Prostate gland (tissue), 2 donors: ENCODE data around the gene CBY1. TPM values are rescaled to one million over a fixed set of nuclear protein-coding genes. Genes with fewer than 3 reads are reported as not detected.
"Not testable (repeated sequence)": the region's sequence is repeated elsewhere in the genome, so short reads cannot be mapped to it uniquely, and the experiment has no call there.

Source experiments
- DNase-seq: peaks from one replicate; pipeline ENCODE4 v3.0.0-alpha.2; 2019; ENCODE audit warnings: low spot score
- H3K27ac ChIP-seq, 2 donors: fragments of 200-600 bp; sonication (generic); 2 replicates each; pipeline ENCODE4 v1.5.1; 2017 to 2019
- H3K27me3 ChIP-seq: fragments of 200-600 bp; sonication (generic); replicated peaks from 2 replicates; pipeline ENCODE4 v1.5.1; 2019; ENCODE audit not compliant: insufficient read depth
- H3K36me3 ChIP-seq, 2 donors: fragments of 200-600 bp; sonication (generic); 1 replicate in 1 of 2; 2 replicates in 1 of 2; pipeline versions ENCODE4 v1.5.1 to v1.8.1; 2017 to 2019
- H3K4me1 ChIP-seq: fragments of 200-600 bp; sonication (generic); replicated peaks from 2 replicates; pipeline ENCODE4 v1.5.1; 2019
- H3K4me3 ChIP-seq, 2 donors: fragments of 200-600 bp; sonication (generic); 2 replicates each; pipeline ENCODE4 v1.5.1; 2017 to 2019
- H3K9me3 ChIP-seq: fragments of 200-600 bp; sonication (generic); 2 replicates; pipeline ENCODE4 v1.5.1; 2017
- POLR2A ChIP-seq: fragments of 450-650 bp; IDR thresholded peaks from one replicate; pipeline ENCODE4 v1.6.1; 2016; ENCODE audit warnings: antibody characterized with exemption, mild to moderate bottlenecking
- POLR2AphosphoS5 ChIP-seq: sonication (generic); formaldehyde crosslinking; IDR thresholded peaks from one replicate; pipeline ENCODE4 v1.6.1; 2017; ENCODE audit warnings: antibody characterized with exemption
- WGBS: methylation state at CpG from one replicate; pipeline ENCODE4 v1.1.5; 2018; 5-methylcytosine and 5-hydroxymethylcytosine counted together
- intact Hi-C: fragments of 100-400 bp; cut with DNase I; formaldehyde crosslinking; loops from one replicate; pipeline ENCODE4 v1.14.2; 2022
- total RNA-seq, 2 donors: library from RNA; depleted of rRNA; stranded (reverse); fragments of >200 nt; gene quantifications; one replicate each; pipeline ENCODE4 v1.1.0, GENCODE V29; 2016
- TF ChIP-seq, protein P1 (sequence below), 4 experiments: fragments of 200-600 bp in 2 of 4; fragments of 450-650 bp in 2 of 4; sonication (generic) in 2 of 4; IDR thresholded peaks; 1 replicate in 3 of 4; 2 replicates in 1 of 4; pipeline ENCODE4 v1.5.1; 2016 to 2019; ENCODE audit warnings: antibody characterized with exemption in 4 of 4, mild to moderate bottlenecking in 2 of 4, moderate library complexity in 2 of 4

Gene CBY1
- total RNA-seq, 2 donors from 2014 or later, result 24.7 to 41.0 TPM

- Histone ChIP-seq H3K27me3 (no peaks in the 10 kb centered on the region), H3K36me3 (no peaks in the 10 kb centered on the region), H3K4me3 (no peak overlapping the region), H3K9me3 (no peaks in the 10 kb centered on the region), H3K4me1 (no peaks in the 10 kb centered on the region), H3K27ac (no peak overlapping the region)
- intact Hi-C loops, result no loop called here
- no peak for DNase-seq
- TF ChIP-seq POLR2AphosphoS5 (no peak), POLR2A (no peak)
- TF ChIP-seq, protein P1, sequence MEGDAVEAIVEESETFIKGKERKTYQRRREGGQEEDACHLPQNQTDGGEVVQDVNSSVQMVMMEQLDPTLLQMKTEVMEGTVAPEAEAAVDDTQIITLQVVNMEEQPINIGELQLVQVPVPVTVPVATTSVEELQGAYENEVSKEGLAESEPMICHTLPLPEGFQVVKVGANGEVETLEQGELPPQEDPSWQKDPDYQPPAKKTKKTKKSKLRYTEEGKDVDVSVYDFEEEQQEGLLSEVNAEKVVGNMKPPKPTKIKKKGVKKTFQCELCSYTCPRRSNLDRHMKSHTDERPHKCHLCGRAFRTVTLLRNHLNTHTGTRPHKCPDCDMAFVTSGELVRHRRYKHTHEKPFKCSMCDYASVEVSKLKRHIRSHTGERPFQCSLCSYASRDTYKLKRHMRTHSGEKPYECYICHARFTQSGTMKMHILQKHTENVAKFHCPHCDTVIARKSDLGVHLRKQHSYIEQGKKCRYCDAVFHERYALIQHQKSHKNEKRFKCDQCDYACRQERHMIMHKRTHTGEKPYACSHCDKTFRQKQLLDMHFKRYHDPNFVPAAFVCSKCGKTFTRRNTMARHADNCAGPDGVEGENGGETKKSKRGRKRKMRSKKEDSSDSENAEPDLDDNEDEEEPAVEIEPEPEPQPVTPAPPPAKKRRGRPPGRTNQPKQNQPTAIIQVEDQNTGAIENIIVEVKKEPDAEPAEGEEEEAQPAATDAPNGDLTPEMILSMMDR (IDR thresholded peaks at IDR 0.05), result no peak
- 83% methylated on average over 3 of the region's 3 CpGs for WGBS
These were observed 23.9 kb upstream of the CBY1 start for GRCh38 chr22:38632528-38632927.

GRCh38 chr22:38638216-38638615, 18.2 kb upstream of the CBY1 start:
- no peak overlapping the region for H3K4me3 ChIP-seq
- DNase-seq, result no peak
- H3K9me3 ChIP-seq, result no peaks in the 10 kb centered on the region
- 100% methylated on average over 2 of the region's 2 CpGs for WGBS
- no peak overlapping the region for H3K27ac ChIP-seq
- no peaks in the 10 kb centered on the region for H3K27me3 ChIP-seq
- TF ChIP-seq, protein P1 (IDR thresholded peaks at IDR 0.05), result no peak
- TF ChIP-seq POLR2A (no peak), POLR2AphosphoS5 (no peak)
- intact Hi-C loops, result no loop called here
- H3K4me1 ChIP-seq, result no peaks in the 10 kb centered on the region
- H3K36me3 ChIP-seq, result no peaks in the 10 kb centered on the region

GRCh38 chr22:38638728-38639127, 17.7 kb upstream of the CBY1 start:
- WGBS, result 89% methylated on average over 3 of the region's 3 CpGs
- H3K27me3 ChIP-seq, result no peaks in the 10 kb centered on the region
- TF ChIP-seq POLR2AphosphoS5 (no peak), POLR2A (no peak)
- TF ChIP-seq, protein P1 (IDR thresholded peaks at IDR 0.05), result no peak
- H3K9me3 ChIP-seq, result no peaks in the 10 kb centered on the region
- intact Hi-C loops, result no loop called here
- no peak for DNase-seq
- no peak overlapping the region for H3K27ac ChIP-seq
- H3K36me3 ChIP-seq, result no peaks in the 10 kb centered on the region
- H3K4me1 ChIP-seq, result no peaks in the 10 kb centered on the region
- no peak overlapping the region for H3K4me3 ChIP-seq

- H3K4me3 ChIP-seq, result no peak overlapping the region
- H3K9me3 ChIP-seq, result no peaks in the 10 kb centered on the region
- intact Hi-C loops, result no loop called here
- WGBS, result 92% methylated on average over 13 of the region's 13 CpGs
- TF ChIP-seq POLR2A (no peak), POLR2AphosphoS5 (no peak)
- TF ChIP-seq, protein P1 (IDR thresholded peaks at IDR 0.05), result no peak
- no peaks in the 10 kb centered on the region for H3K36me3 ChIP-seq
- no peaks in the 10 kb centered on the region for H3K4me1 ChIP-seq
- no peak for DNase-seq
- H3K27me3 ChIP-seq, result no peaks in the 10 kb centered on the region
- H3K27ac ChIP-seq, result no peak overlapping the region
These were observed 14.9 kb upstream of the CBY1 start for GRCh38 chr22:38641476-38642040.

DNA sequence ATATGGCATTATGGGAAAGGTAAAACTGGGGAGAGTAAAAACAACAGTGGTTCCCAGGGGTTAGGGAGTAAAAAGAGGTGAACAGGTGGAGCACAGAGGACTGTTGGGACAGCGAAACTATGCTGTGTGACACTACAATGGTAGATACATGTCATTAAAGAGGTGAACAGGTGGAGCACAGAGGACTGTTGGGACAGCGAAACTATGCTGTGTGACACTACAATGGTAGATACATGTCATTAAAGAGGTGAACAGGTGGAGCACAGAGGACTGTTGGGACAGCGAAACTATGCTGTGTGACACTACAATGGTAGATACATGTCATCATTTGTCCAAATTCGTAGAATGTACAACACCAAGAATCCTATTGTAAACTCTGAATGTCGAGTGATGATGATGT, 12.2 kb upstream of the CBY1 start:
- intact Hi-C loops, H3K4me1 ChIP-seq, H3K4me3 ChIP-seq, H3K9me3 ChIP-seq, H3K27ac ChIP-seq, H3K27me3 ChIP-seq, H3K36me3 ChIP-seq, DNase-seq: not testable (repeated sequence)
- 95% methylated on average over 5 of the region's 5 CpGs for WGBS
